GM12892 (cell line): Measurements from ENCODE around the gene EML6.

Source experiments
- POLR2A ChIP-seq: IDR thresholded peaks from 2 replicates; pipeline ENCODE4 v1.6.1; 2011; ENCODE audit warnings: low read depth, low read length, control low read depth
- POLR2AphosphoS5 ChIP-seq: IDR thresholded peaks from 2 replicates; pipeline ENCODE4 v1.6.1; 2011; ENCODE audit warnings: low read depth, low read length, control low read depth
- TAF1 ChIP-seq: IDR thresholded peaks from 2 replicates; pipeline ENCODE4 v1.6.1; 2011; ENCODE audit warnings: low read depth, mild to moderate bottlenecking, control low read depth, low read length, borderline replicate concordance

- TF ChIP-seq POLR2AphosphoS5 (no peak), TAF1 (no peak), POLR2A (no peak)
Measured at GRCh38 chr2:54891909-54892308, 168.4 kb downstream of the EML6 start.
